Keratinocyte (primary cell): ENCODE results near the gene UBE2L6. TPM values are rescaled to one million over a fixed set of nuclear protein-coding genes. Genes with fewer than 3 reads are reported as not detected.

Experiments
- DNase-seq: peaks from one replicate; pipeline ENCODE4 v3.0.0-alpha.2; 2011; ENCODE audit warnings: low read depth, missing footprints, low spot score
- FAIRE-seq: peaks from 2 replicates; lab custom pipeline; 2011; peaks lifted over from hg19 to GRCh38; lab: Jason Lieb, UNC
- H2AFZ ChIP-seq: 2 replicates; pipeline ENCODE4 v1.6.0; 2012; ENCODE audit warnings: low read length, control low read depth, inconsistent platforms; ENCODE audit not compliant: control insufficient read depth
- H3K27ac ChIP-seq: 2 replicates; pipeline ENCODE4 v1.5.1; 2011; ENCODE audit warnings: low read length; ENCODE audit not compliant: control insufficient read depth, insufficient read depth
- H3K27me3 ChIP-seq: 3 replicates; pipeline ENCODE4 v1.6.0; 2011; ENCODE audit warnings: low read length; ENCODE audit not compliant: control insufficient read depth, insufficient read depth; ENCODE audit errors: extremely low read depth
- H3K36me3 ChIP-seq, 2 experiments: 2 replicates in 1 of 2; 3 replicates in 1 of 2; pipeline ENCODE4 v1.5.1; 2011; ENCODE audit warnings: low read length in 2 of 2, mild to moderate bottlenecking in 1 of 2; ENCODE audit not compliant: control insufficient read depth in 2 of 2, insufficient read depth in 2 of 2; ENCODE audit errors: extremely low read depth in 1 of 2
- H3K4me1 ChIP-seq: 3 replicates; pipeline ENCODE4 v1.5.1; 2011; ENCODE audit warnings: low read length; ENCODE audit not compliant: control insufficient read depth, insufficient read depth; ENCODE audit errors: extremely low read depth
- H3K4me2 ChIP-seq: 3 replicates; pipeline ENCODE4 v1.6.0; 2011; ENCODE audit warnings: low read depth, low read length; ENCODE audit not compliant: control insufficient read depth, insufficient read depth; ENCODE audit errors: extremely low read depth
- H3K4me3 ChIP-seq, 3 experiments: fragments of 200-600 bp in 1 of 3; sonication (generic) in 1 of 3; 2 replicates in 2 of 3; 3 replicates in 1 of 3; pipeline ENCODE4 v1.5.1; 2011 to 2016; ENCODE audit warnings: low read length in 3 of 3, mild to moderate bottlenecking in 3 of 3, control low read depth in 2 of 3, inconsistent platforms in 1 of 3, low read depth in 1 of 3, mixed read lengths in 1 of 3, mixed run types in 1 of 3, moderate library complexity in 1 of 3; ENCODE audit not compliant: control insufficient read depth in 2 of 3, insufficient read depth in 2 of 3; ENCODE audit errors: extremely low read depth in 1 of 3
- H3K79me2 ChIP-seq: 2 replicates; pipeline ENCODE4 v1.6.0; 2012; ENCODE audit warnings: low read length; ENCODE audit not compliant: control insufficient read depth, insufficient read depth
- H3K9ac ChIP-seq: 3 replicates; pipeline ENCODE4 v1.6.0; 2011; ENCODE audit warnings: low read length; ENCODE audit not compliant: control insufficient read depth, insufficient read depth; ENCODE audit errors: extremely low read depth
- H3K9me1 ChIP-seq: 3 replicates; pipeline ENCODE4 v1.6.0; 2011; ENCODE audit warnings: low read length; ENCODE audit not compliant: control insufficient read depth, insufficient read depth; ENCODE audit errors: extremely low read depth
- H3K9me3 ChIP-seq: 2 replicates; pipeline ENCODE4 v1.5.1; 2012; ENCODE audit warnings: low read depth, low read length; ENCODE audit not compliant: control insufficient read depth
- H4K20me1 ChIP-seq: 3 replicates; pipeline ENCODE4 v1.6.0; 2011; ENCODE audit warnings: low read length; ENCODE audit not compliant: control insufficient read depth, insufficient read depth; ENCODE audit errors: extremely low read depth
- CTCF ChIP-seq, 3 experiments: IDR thresholded peaks in 1 of 3; conservative IDR thresholded peaks in 1 of 3; optimal IDR thresholded peaks in 1 of 3; 2 replicates in 2 of 3; 3 replicates in 1 of 3; pipeline versions ENCODE3 to v1.5.1; 2011; ENCODE audit warnings: low read length in 3 of 3, mild to moderate bottlenecking in 3 of 3, moderate library complexity in 2 of 3, control low read depth in 1 of 3, inconsistent platforms in 1 of 3; ENCODE audit not compliant: insufficient read depth in 2 of 3; ENCODE audit errors: extremely low read depth in 1 of 3
- EZH2 ChIP-seq: IDR thresholded peaks from one replicate; pipeline ENCODE4 v1.6.1; 2012; ENCODE audit warnings: inconsistent platforms, mild to moderate bottlenecking, low read length, moderate library complexity
- dilution Hi-C: fragments of 300-500 bp; cut with MboI; formaldehyde crosslinking; loops from one replicate; pipeline ENCODE4 v1.7.0; 2020; ENCODE audit warnings: low sequenced_read_pairs; ENCODE audit not compliant: extremely low pct_ligation_motif_present
- polyA plus RNA-seq, 5 experiments: library from polyadenylated mRNA; depleted of rRNA in 3 of 5; stranded (reverse) in 3 of 5; stranded (forward) in 1 of 5; unstranded in 1 of 5; fragments of >200 nt; gene quantifications; 1 replicate in 1 of 5; 2 replicates in 3 of 5; 3 replicates in 1 of 5; pipeline versions ENCODE4 v1.2.1 to v1.2.3, GENCODE V29; 2011 to 2012; ENCODE audit warnings: missing spikeins in 2 of 5, low read depth in 1 of 5, low replicate concordance in 1 of 5

The UBE2L6 gene
- polyA plus RNA-seq, 1 donor (not counting 4 experiments of a cell fraction or from before 2014, with no cell fraction given): 56.6 TPM

GRCh38 chr11:57523419-57523818, 44.1 kb downstream of the UBE2L6 start:
- TF ChIP-seq EZH2 (no peak), CTCF (optimal IDR thresholded peaks at IDR 0.05 in 1 of 3, IDR thresholded peaks at IDR 0.05 in 1 of 3, conservative IDR thresholded peaks at IDR 0.05 in 1 of 3; ENCODE audit: extremely low read depth in 1 of 3, insufficient read depth in 2 of 3, low read length in 3 of 3) (no peak)
- H3K4me2 ChIP-seq: no peak overlapping the region
- peaks cover under 1 to 1% of the 10 kb centered on the region in 2 experiments for H3K36me3 ChIP-seq
- no peaks in the 10 kb centered on the region for H4K20me1 ChIP-seq
- H3K9me3 ChIP-seq: no peaks in the 10 kb centered on the region
- no peaks in the 10 kb centered on the region for H3K27me3 ChIP-seq
- H3K4me1 ChIP-seq: no peaks in the 10 kb centered on the region
- H2AFZ ChIP-seq: no peak overlapping the region
- FAIRE-seq: no peak
- dilution Hi-C loops: no loop called here
- DNase-seq: no peak
- H3K79me2 ChIP-seq: peaks cover under 1% of the 10 kb centered on the region
- H3K9me1 ChIP-seq: no peaks in the 10 kb centered on the region
- H3K9ac ChIP-seq: no peak overlapping the region
- H3K4me3 ChIP-seq: no peak overlapping the region
- H3K27ac ChIP-seq: no peak overlapping the region

GRCh38 chr11:57521116-57521515, 46.4 kb downstream of the UBE2L6 start:
- dilution Hi-C loops: no loop called here
- H3K9me1 ChIP-seq: no peaks in the 10 kb centered on the region
- H3K4me3 ChIP-seq: no peak overlapping the region
- no peaks in the 10 kb centered on the region for H3K4me1 ChIP-seq
- no peak overlapping the region for H3K4me2 ChIP-seq
- no peak overlapping the region for H2AFZ ChIP-seq
- FAIRE-seq: no peak
- no peak overlapping the region for H3K27ac ChIP-seq
- H3K9me3 ChIP-seq: no peaks in the 10 kb centered on the region
- DNase-seq: no peak
- no peaks in the 10 kb centered on the region for H3K79me2 ChIP-seq
- no peaks in the 10 kb centered on the region for H4K20me1 ChIP-seq
- no peaks in the 10 kb centered on the region for H3K36me3 ChIP-seq
- TF ChIP-seq CTCF (optimal IDR thresholded peaks at IDR 0.05 in 1 of 3, IDR thresholded peaks at IDR 0.05 in 1 of 3, conservative IDR thresholded peaks at IDR 0.05 in 1 of 3; ENCODE audit: extremely low read depth in 1 of 3, insufficient read depth in 2 of 3, low read length in 3 of 3): no peak
- TF ChIP-seq EZH2: no peak
- H3K9ac ChIP-seq: no peak overlapping the region
- H3K27me3 ChIP-seq: no peaks in the 10 kb centered on the region
